Skin epidermis (tissue), 12 donors: ENCODE results near the gene SUCLA2.

Source experiments
- H3K27ac ChIP-seq, 21 experiments: fragments of 200-600 bp; sonication (generic) in 11 of 21; one replicate each; pipeline ENCODE4 v1.5.0; 2020; ENCODE audit warnings: mild to moderate bottlenecking in 3 of 21, inconsistent platforms in 2 of 21, moderate library complexity in 2 of 21
- H3K4me3 ChIP-seq, 7 experiments: fragments of 200-600 bp; sonication (generic) in 2 of 7; one replicate each; pipeline ENCODE4 v1.5.0; 2020; ENCODE audit warnings: inconsistent platforms in 2 of 7, mild to moderate bottlenecking in 2 of 7, moderate library complexity in 1 of 7

SUCLA2 gene

GRCh38 chr13:48001114-48001881 is at the start of gene SUCLA2:
Gene SUCLA2 (minus strand): TSS chr13:48001273. CDS start chr13:48001269, 4 bp downstream.
- H3K4me3 ChIP-seq = peak within 1 kb of the TSS; percentile 68 to 99 (median 95)

GRCh38 chr13:48050550-48050949 is 49.5 kb upstream of the SUCLA2 start:
- Histone ChIP-seq H3K4me3 (no peak overlapping the region), H3K27ac (no peak overlapping the region)

More at GRCh38 chr13:48001114-48001881, at the start of gene SUCLA2:
- H3K27ac ChIP-seq = peak within 1 kb of the TSS; percentile 43 to 95 (median 85)

- Histone ChIP-seq H3K27ac (peak overlapping the region in 6 of 21 experiments; percentile 11 to 50 (median 41)), H3K4me3 (no peak overlapping the region)
Observed at GRCh38 chr13:48043789-48044503, 42.9 kb upstream of the SUCLA2 start.

GRCh38 chr13:48042894-48043293 is 41.8 kb upstream of the SUCLA2 start:
- Histone ChIP-seq H3K27ac (peak overlapping the region in 2 of 21 experiments; percentile 2 to 11), H3K4me3 (no peak overlapping the region)

- H3K27ac ChIP-seq = no peak overlapping the region
- H3K4me3 ChIP-seq = no peak overlapping the region
Observed at GRCh38 chr13:48040896-48041295, 39.8 kb upstream of the SUCLA2 start.

- Histone ChIP-seq H3K27ac (no peak overlapping the region), H3K4me3 (no peak overlapping the region)
Observed at GRCh38 chr13:48040049-48040448, 39.0 kb upstream of the SUCLA2 start.

- peak overlapping the region in 1 of 7 experiments; percentile 58 for H3K4me3 ChIP-seq
- H3K27ac ChIP-seq = peak overlapping the region in 9 of 21 experiments; percentile 88 to 99 (median 97)
Observed at GRCh38 chr13:48038761-48039160, 37.7 kb upstream of the SUCLA2 start.

GRCh38 chr13:48037346-48038173 is 36.5 kb upstream of the SUCLA2 start, which contains the start of gene NUDT15:
Gene NUDT15 (plus strand): TSS chr13:48037726. CDS start chr13:48037747, 21 bp downstream.
- Histone ChIP-seq H3K27ac (peak within 1 kb of the TSS; percentile 77 to 99 (median 96)), H3K4me3 (peak within 1 kb of the TSS; percentile 42 to 73 (median 58))

- H3K4me3 ChIP-seq = no peak overlapping the region
Observed at GRCh38 chr13:48029859-48030258, 28.8 kb upstream of the SUCLA2 start.

GRCh38 chr13:48028066-48028465 is 27.0 kb upstream of the SUCLA2 start:
- peak overlapping the region in 3 of 21 experiments; percentile 23 to 38 (median 24) for H3K27ac ChIP-seq

More at GRCh38 chr13:48029859-48030258, 28.8 kb upstream of the SUCLA2 start:
- H3K27ac ChIP-seq = no peak overlapping the region

GRCh38 chr13:48019796-48020195 is 18.7 kb upstream of the SUCLA2 start:
- H3K27ac ChIP-seq = no peak overlapping the region
- no peak overlapping the region for H3K4me3 ChIP-seq

More at GRCh38 chr13:48028066-48028465, 27.0 kb upstream of the SUCLA2 start:
- H3K4me3 ChIP-seq = no peak overlapping the region

- no peak overlapping the region for H3K4me3 ChIP-seq
- no peak overlapping the region for H3K27ac ChIP-seq
Observed at GRCh38 chr13:48018637-48019036, 17.6 kb upstream of the SUCLA2 start.

- no peak overlapping the region for H3K4me3 ChIP-seq
- no peak overlapping the region for H3K27ac ChIP-seq
Observed at GRCh38 chr13:48014359-48014758, 13.3 kb upstream of the SUCLA2 start.

- H3K4me3 ChIP-seq = no peak overlapping the region
- H3K27ac ChIP-seq = no peak overlapping the region
Observed at GRCh38 chr13:48012668-48013067, 11.6 kb upstream of the SUCLA2 start.

GRCh38 chr13:48010698-48011097 is 9.6 kb upstream of the SUCLA2 start:
- no peak overlapping the region for H3K27ac ChIP-seq

GRCh38 chr13:48009284-48009683 is 8.2 kb upstream of the SUCLA2 start:
- H3K4me3 ChIP-seq = no peak overlapping the region
- peak overlapping the region in 6 of 21 experiments; percentile 1 to 58 (median 20) for H3K27ac ChIP-seq

More at GRCh38 chr13:48010698-48011097, 9.6 kb upstream of the SUCLA2 start:
- H3K4me3 ChIP-seq = no peak overlapping the region

- no peak overlapping the region for H3K4me3 ChIP-seq
- no peak overlapping the region for H3K27ac ChIP-seq
Observed at GRCh38 chr13:48006396-48006795, 5.3 kb upstream of the SUCLA2 start.

- H3K4me3 ChIP-seq = no peak overlapping the region
- no peak overlapping the region for H3K27ac ChIP-seq
Observed at GRCh38 chr13:48004201-48004600, 3.1 kb upstream of the SUCLA2 start.

- peak overlapping the region in 4 of 7 experiments; percentile 90 to 99 (median 98) for H3K4me3 ChIP-seq
Observed at GRCh38 chr13:48001999-48002398, 926 bp upstream of the SUCLA2 start.

More at GRCh38 chr13:48001999-48002398, 926 bp upstream of the SUCLA2 start:
- H3K27ac ChIP-seq = peak overlapping the region in 7 of 21 experiments; percentile 36 to 90 (median 88)
